HEK293 (cell line): ENCODE measurements around the gene CACNB4.

Experiments used
- HOXC10 ChIP-seq: sonication (generic); formaldehyde crosslinking; IDR thresholded peaks from 2 replicates; pipeline ENCODE4 v1.8.1; 2023; ENCODE audit warnings: mild to moderate bottlenecking, missing genetic modification reagents
- ZBTB8A ChIP-seq: fragments of 450-650 bp; formaldehyde crosslinking; IDR thresholded peaks from 2 replicates; pipeline ENCODE4 v1.5.1; 2016; ENCODE audit warnings: missing biosample characterization, missing genetic modification characterization
- ZFP69B ChIP-seq: fragments of 450-650 bp; formaldehyde crosslinking; IDR thresholded peaks from 2 replicates; pipeline ENCODE4 v1.5.1; 2016; ENCODE audit warnings: missing biosample characterization, missing genetic modification characterization
- ZNF10 ChIP-seq: fragments of 450-650 bp; formaldehyde crosslinking; IDR thresholded peaks from 2 replicates; pipeline ENCODE4 v1.5.1; 2017; ENCODE audit warnings: missing biosample characterization, missing genetic modification characterization
- ZNF311 ChIP-seq: fragments of 450-650 bp; formaldehyde crosslinking; IDR thresholded peaks from 2 replicates; pipeline ENCODE4 v1.5.1; 2017; ENCODE audit warnings: missing biosample characterization, missing genetic modification characterization, borderline replicate concordance
- ZNF324 ChIP-seq: fragments of 450-650 bp; formaldehyde crosslinking; IDR thresholded peaks from 2 replicates; pipeline ENCODE4 v1.5.1; 2016; ENCODE audit warnings: missing biosample characterization, missing genetic modification characterization
- ZNF510 ChIP-seq: fragments of 450-650 bp; formaldehyde crosslinking; IDR thresholded peaks from 2 replicates; pipeline ENCODE4 v1.5.1; 2018; ENCODE audit warnings: mild to moderate bottlenecking, missing genetic modification characterization, missing biosample characterization; ENCODE audit not compliant: insufficient replicate concordance
- ZNF658 ChIP-seq: fragments of 450-650 bp; formaldehyde crosslinking; IDR thresholded peaks from 2 replicates; pipeline ENCODE4; 2016; ENCODE audit warnings: missing biosample characterization, missing genetic modification characterization
- ZNF792 ChIP-seq: fragments of 450-650 bp; formaldehyde crosslinking; IDR thresholded peaks from 2 replicates; pipeline ENCODE4 v1.5.1; 2016; ENCODE audit warnings: missing biosample characterization, missing genetic modification characterization
- TF ChIP-seq, protein P1 (sequence below): fragments of 450-650 bp; formaldehyde crosslinking; IDR thresholded peaks from 2 replicates; pipeline ENCODE4 v1.5.1; 2016; ENCODE audit warnings: missing biosample characterization, missing genetic modification characterization
- TF ChIP-seq, protein P2 (sequence below): IDR thresholded peaks from 2 replicates; pipeline ENCODE4 v1.6.1; 2011; ENCODE audit warnings: mild to moderate bottlenecking, low read depth, low read length, borderline replicate concordance
- TF ChIP-seq, protein P3 (sequence below): fragments of 450-650 bp; formaldehyde crosslinking; IDR thresholded peaks from 2 replicates; pipeline ENCODE4 v1.5.1; 2016; ENCODE audit warnings: missing biosample characterization, missing genetic modification characterization

DNA sequence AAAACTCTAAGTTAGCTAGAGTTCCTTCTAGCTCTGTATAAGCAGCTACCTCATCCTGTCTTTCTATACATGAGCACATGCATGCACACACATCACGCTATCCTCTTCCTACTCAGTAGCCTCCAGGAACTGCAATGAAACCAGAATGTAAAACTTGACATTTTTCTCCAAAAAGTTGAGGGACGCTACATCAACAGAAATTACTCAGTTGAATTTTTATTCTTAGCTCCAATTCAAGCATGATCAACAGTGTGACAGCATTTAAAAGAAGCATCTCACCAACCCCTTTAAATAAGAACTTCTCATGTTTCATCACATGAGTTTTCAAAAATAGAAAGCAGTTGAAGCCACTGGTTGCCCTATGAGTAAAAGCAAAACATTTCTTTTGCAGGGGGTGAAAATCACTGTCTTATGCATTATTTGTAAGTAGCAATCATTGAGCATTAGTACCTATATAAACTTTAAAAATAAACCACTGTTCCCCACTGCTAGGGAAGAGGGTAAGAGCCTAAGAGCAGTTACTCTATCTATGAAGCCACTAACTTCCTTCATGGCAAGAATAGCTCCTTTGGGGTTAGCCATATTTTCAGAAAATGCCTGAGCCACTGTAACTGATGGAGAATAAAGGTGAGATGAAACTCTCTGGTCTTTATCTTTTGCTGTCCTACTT is 192.7 kb downstream of the CACNB4 start:
- TF ChIP-seq, protein P1, sequence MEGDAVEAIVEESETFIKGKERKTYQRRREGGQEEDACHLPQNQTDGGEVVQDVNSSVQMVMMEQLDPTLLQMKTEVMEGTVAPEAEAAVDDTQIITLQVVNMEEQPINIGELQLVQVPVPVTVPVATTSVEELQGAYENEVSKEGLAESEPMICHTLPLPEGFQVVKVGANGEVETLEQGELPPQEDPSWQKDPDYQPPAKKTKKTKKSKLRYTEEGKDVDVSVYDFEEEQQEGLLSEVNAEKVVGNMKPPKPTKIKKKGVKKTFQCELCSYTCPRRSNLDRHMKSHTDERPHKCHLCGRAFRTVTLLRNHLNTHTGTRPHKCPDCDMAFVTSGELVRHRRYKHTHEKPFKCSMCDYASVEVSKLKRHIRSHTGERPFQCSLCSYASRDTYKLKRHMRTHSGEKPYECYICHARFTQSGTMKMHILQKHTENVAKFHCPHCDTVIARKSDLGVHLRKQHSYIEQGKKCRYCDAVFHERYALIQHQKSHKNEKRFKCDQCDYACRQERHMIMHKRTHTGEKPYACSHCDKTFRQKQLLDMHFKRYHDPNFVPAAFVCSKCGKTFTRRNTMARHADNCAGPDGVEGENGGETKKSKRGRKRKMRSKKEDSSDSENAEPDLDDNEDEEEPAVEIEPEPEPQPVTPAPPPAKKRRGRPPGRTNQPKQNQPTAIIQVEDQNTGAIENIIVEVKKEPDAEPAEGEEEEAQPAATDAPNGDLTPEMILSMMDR (tag by site-specific recombination): no peak
- TF ChIP-seq ZNF792 (tag by site-specific recombination) (no peak), HOXC10 (CRISPR knock-in tag) (no peak), ZNF10 (tag by site-specific recombination) (no peak), ZFP69B (tag by site-specific recombination) (no peak), ZBTB8A (tag by site-specific recombination) (no peak), ZNF510 (tag by site-specific recombination) (no peak), ZNF658 (no peak), ZNF324 (tag by site-specific recombination) (no peak), ZNF311 (tag by site-specific recombination) (no peak)
- TF ChIP-seq, protein P2, sequence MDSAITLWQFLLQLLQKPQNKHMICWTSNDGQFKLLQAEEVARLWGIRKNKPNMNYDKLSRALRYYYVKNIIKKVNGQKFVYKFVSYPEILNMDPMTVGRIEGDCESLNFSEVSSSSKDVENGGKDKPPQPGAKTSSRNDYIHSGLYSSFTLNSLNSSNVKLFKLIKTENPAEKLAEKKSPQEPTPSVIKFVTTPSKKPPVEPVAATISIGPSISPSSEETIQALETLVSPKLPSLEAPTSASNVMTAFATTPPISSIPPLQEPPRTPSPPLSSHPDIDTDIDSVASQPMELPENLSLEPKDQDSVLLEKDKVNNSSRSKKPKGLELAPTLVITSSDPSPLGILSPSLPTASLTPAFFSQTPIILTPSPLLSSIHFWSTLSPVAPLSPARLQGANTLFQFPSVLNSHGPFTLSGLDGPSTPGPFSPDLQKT: no peak
- TF ChIP-seq, protein P3, sequence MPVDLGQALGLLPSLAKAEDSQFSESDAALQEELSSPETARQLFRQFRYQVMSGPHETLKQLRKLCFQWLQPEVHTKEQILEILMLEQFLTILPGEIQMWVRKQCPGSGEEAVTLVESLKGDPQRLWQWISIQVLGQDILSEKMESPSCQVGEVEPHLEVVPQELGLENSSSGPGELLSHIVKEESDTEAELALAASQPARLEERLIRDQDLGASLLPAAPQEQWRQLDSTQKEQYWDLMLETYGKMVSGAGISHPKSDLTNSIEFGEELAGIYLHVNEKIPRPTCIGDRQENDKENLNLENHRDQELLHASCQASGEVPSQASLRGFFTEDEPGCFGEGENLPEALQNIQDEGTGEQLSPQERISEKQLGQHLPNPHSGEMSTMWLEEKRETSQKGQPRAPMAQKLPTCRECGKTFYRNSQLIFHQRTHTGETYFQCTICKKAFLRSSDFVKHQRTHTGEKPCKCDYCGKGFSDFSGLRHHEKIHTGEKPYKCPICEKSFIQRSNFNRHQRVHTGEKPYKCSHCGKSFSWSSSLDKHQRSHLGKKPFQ (tag by site-specific recombination): no peak
